ENCODE data around the gene WDR77.

DNA sequence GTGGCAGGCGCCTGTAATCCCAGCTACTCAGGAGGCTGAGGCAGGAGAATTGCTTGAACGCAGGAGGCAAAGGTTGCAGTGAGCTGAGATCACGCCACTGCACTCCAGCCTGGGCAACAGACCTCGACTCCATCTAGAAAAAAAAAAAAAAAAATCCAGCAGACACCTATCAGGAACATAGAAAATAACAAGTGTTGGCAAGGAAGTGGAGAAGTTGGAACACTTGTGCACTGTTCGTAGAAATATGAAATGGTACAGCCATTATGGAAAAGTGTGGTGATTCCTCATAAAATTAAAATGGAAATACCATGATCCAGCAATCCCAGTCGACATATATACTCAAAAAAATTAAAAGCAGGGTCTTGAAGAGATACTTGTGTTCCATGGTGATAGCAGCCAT, 12.7 kb upstream of the WDR77 start:
- TF ChIP-seq, protein P1, sequence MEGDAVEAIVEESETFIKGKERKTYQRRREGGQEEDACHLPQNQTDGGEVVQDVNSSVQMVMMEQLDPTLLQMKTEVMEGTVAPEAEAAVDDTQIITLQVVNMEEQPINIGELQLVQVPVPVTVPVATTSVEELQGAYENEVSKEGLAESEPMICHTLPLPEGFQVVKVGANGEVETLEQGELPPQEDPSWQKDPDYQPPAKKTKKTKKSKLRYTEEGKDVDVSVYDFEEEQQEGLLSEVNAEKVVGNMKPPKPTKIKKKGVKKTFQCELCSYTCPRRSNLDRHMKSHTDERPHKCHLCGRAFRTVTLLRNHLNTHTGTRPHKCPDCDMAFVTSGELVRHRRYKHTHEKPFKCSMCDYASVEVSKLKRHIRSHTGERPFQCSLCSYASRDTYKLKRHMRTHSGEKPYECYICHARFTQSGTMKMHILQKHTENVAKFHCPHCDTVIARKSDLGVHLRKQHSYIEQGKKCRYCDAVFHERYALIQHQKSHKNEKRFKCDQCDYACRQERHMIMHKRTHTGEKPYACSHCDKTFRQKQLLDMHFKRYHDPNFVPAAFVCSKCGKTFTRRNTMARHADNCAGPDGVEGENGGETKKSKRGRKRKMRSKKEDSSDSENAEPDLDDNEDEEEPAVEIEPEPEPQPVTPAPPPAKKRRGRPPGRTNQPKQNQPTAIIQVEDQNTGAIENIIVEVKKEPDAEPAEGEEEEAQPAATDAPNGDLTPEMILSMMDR (IDR thresholded peaks at IDR 0.05) = no peak
- TF ChIP-seq POLR2A (IDR thresholded peaks at IDR 0.05) = no peak

Data from testis (tissue), 2 donors.